HCT116 (cell line): Measurements from ENCODE around the gene TOX3. TPM values are rescaled to one million over a fixed set of nuclear protein-coding genes. Genes with fewer than 3 reads are reported as not detected.

Experiments
- ATAC-seq: fragments of 200-7000 bp; cut with Tn5 transposase; 2 replicates; pipeline ENCODE4 v1.9.1; 2020; ENCODE audit warnings: mild to moderate bottlenecking, moderate library complexity
- BruUV-seq: library from RNA; stranded (reverse); fragments of 400-500 nt; replicated peaks from 2 replicates; lab custom pipeline; 2021; lab: Mats Ljungman, UMichigan
- CTCF ChIA-PET: fragments of 300-600 bp; sonication (Branson Sonifier 250); formaldehyde crosslinking; loops from one replicate; lab custom pipeline; 2021; ENCODE audit warnings: antibody characterized with exemption; lab: Charles Lee
- POLR2A ChIA-PET: fragments of 300-600, 350-600 bp; sonication (Branson Sonifier 250); formaldehyde crosslinking; loops from one replicate; lab custom pipeline; 2021; ENCODE audit warnings: antibody characterized with exemption; lab: Charles Lee
- RAD21 ChIA-PET, 2 experiments: fragments of 300-600 bp; sonication (Branson Sonifier 250); formaldehyde crosslinking; loops; one replicate each; lab custom pipeline; 2023; ENCODE audit warnings: low total read pairs in 2 of 2; ENCODE audit not compliant: uncharacterized antibody in 2 of 2, unreplicated experiment in 2 of 2, low non-redundant PET in 1 of 2; lab: Charles Lee
- DNase-seq: peaks from one replicate; pipeline ENCODE4 v3.0.0-alpha.2; 2010; ENCODE audit warnings: low read depth, low spot score
- H2AFZ ChIP-seq: fragments of 200-600 bp; shearing (Covaris generic), sonication (generic); 2 replicates; pipeline ENCODE4 v1.6.1; 2017; ENCODE audit warnings: low read depth, mixed run types, mixed read lengths, antibody characterized with exemption, low read length; ENCODE audit not compliant: poor library complexity, severe bottlenecking
- H3K27ac ChIP-seq: 2 replicates; pipeline ENCODE4 v1.5.1; 2012; ENCODE audit warnings: low read depth, low read length
- H3K27me3 ChIP-seq: fragments of 200-600 bp; sonication (generic); 2 replicates; pipeline ENCODE4 v1.6.1; 2016; ENCODE audit warnings: mixed run types, low read length, mixed read lengths; ENCODE audit not compliant: insufficient read depth
- H3K36me3 ChIP-seq, 2 experiments: fragments of 200-500 bp in 1 of 2; fragments of 200-600 bp in 1 of 2; sonication (Bioruptor generic) in 1 of 2; sonication (generic) in 1 of 2; 2 replicates each; pipeline versions ENCODE4 v1.5.1 to v1.6.1; 2014 to 2016; ENCODE audit warnings: low read length in 2 of 2, inconsistent platforms in 1 of 2, mixed read lengths in 1 of 2, mixed run types in 1 of 2; ENCODE audit not compliant: insufficient read depth in 2 of 2, control insufficient read depth in 1 of 2
- H3K4me1 ChIP-seq, 2 experiments: fragments of 200-600 bp in 1 of 2; sonication (generic) in 1 of 2; 2 replicates each; pipeline versions ENCODE4 v1.5.1 to v1.6.1; 2012 to 2017; ENCODE audit warnings: low read length in 2 of 2, inconsistent platforms in 1 of 2, mild to moderate bottlenecking in 1 of 2, mixed read lengths in 1 of 2, mixed run types in 1 of 2, moderate library complexity in 1 of 2; ENCODE audit not compliant: insufficient read depth in 2 of 2, control insufficient read depth in 1 of 2
- H3K4me2 ChIP-seq: fragments of 200-600 bp; sonication (generic); 2 replicates; pipeline ENCODE4 v1.6.1; 2017; ENCODE audit warnings: mixed run types, low read length, mixed read lengths
- H3K4me3 ChIP-seq, 2 experiments: fragments of 200-600 bp in 1 of 2; sonication (generic) in 1 of 2; replicated peaks in 1 of 2; 2 replicates each; pipeline ENCODE4 v1.5.1; 2011 to 2016; ENCODE audit warnings: low read length in 2 of 2, control low read depth in 1 of 2, low read depth in 1 of 2, mild to moderate bottlenecking in 1 of 2, mixed read lengths in 1 of 2, mixed run types in 1 of 2
- H3K79me2 ChIP-seq: fragments of 200-600 bp; sonication (generic); 2 replicates; pipeline ENCODE4 v1.6.1; 2017; ENCODE audit warnings: mild to moderate bottlenecking, mixed run types, low read length, moderate library complexity, mixed read lengths; ENCODE audit not compliant: insufficient read depth
- H3K9ac ChIP-seq: fragments of 200-600 bp; sonication (generic); 2 replicates; pipeline ENCODE4 v1.6.1; 2016; ENCODE audit warnings: low read length, mixed read lengths
- H3K9me2 ChIP-seq: fragments of 200-600 bp; sonication (generic), shearing (Covaris generic); 2 replicates; pipeline ENCODE4 v1.6.1; 2017; ENCODE audit warnings: mixed run types, mild to moderate bottlenecking, moderate library complexity; ENCODE audit not compliant: insufficient read depth
- H3K9me3 ChIP-seq, 2 experiments: fragments of 200-500 bp in 1 of 2; fragments of 200-600 bp in 1 of 2; sonication (Bioruptor generic) in 1 of 2; sonication (generic) in 1 of 2; 2 replicates each; pipeline ENCODE4 v1.6.1; 2014 to 2017; ENCODE audit warnings: low read length in 2 of 2, mixed read lengths in 2 of 2, inconsistent platforms in 1 of 2, low read depth in 1 of 2, mild to moderate bottlenecking in 1 of 2, mixed run types in 1 of 2, moderate library complexity in 1 of 2; ENCODE audit not compliant: control insufficient read depth in 1 of 2, insufficient read depth in 1 of 2
- H4K20me1 ChIP-seq: fragments of 200-600 bp; sonication (generic), shearing (Covaris generic); 2 replicates; pipeline ENCODE4 v1.6.1; 2017; ENCODE audit warnings: mixed run types, mild to moderate bottlenecking, moderate library complexity; ENCODE audit not compliant: insufficient read depth
- ATF3 ChIP-seq: IDR thresholded peaks from 2 replicates; pipeline ENCODE4 v1.6.1; 2012
- CBX3 ChIP-seq: IDR thresholded peaks from 2 replicates; pipeline ENCODE4 v1.6.1; 2012; ENCODE audit warnings: low read depth
- CEBPB ChIP-seq: IDR thresholded peaks from 2 replicates; pipeline ENCODE4 v1.6.1; 2012; ENCODE audit warnings: low read depth
- CTCF ChIP-seq, 3 experiments: fragments of 200-600 bp in 1 of 3; sonication (generic) in 1 of 3; IDR thresholded peaks in 2 of 3; conservative IDR thresholded peaks in 1 of 3; 2 replicates each; pipeline ENCODE4 v1.5.1; 2012 to 2017; ENCODE audit warnings: low read depth in 2 of 3, low read length in 2 of 3, antibody characterized with exemption in 1 of 3, borderline replicate concordance in 1 of 3, control low read depth in 1 of 3, mild to moderate bottlenecking in 1 of 3, mixed read lengths in 1 of 3, mixed run types in 1 of 3, moderate library complexity in 1 of 3; ENCODE audit not compliant: insufficient read depth in 1 of 3
- EGR1 ChIP-seq: IDR thresholded peaks from 2 replicates; pipeline ENCODE4 v1.6.1; 2012; ENCODE audit warnings: low read depth
- ELF1 ChIP-seq: IDR thresholded peaks from 2 replicates; pipeline ENCODE4 v1.6.1; 2012; ENCODE audit warnings: low read depth, borderline replicate concordance
- EZH2 ChIP-seq: fragments of 200-600 bp; sonication (generic); IDR thresholded peaks from 2 replicates; pipeline ENCODE4 v1.6.1; 2017; ENCODE audit warnings: antibody characterized with exemption, mixed run types
- FOSL1 ChIP-seq: IDR thresholded peaks from 2 replicates; pipeline ENCODE4 v1.6.1; 2012; ENCODE audit warnings: low read depth
- JUND ChIP-seq: IDR thresholded peaks from 2 replicates; pipeline ENCODE4 v1.6.1; 2012
- POLR2AphosphoS5 ChIP-seq: IDR thresholded peaks from 2 replicates; pipeline ENCODE4 v1.6.1; 2011; ENCODE audit warnings: mild to moderate bottlenecking, low read depth, low read length, moderate library complexity
- RAD21 ChIP-seq: IDR thresholded peaks from 2 replicates; pipeline ENCODE4 v1.6.1; 2012; ENCODE audit warnings: low read depth, mild to moderate bottlenecking
- SIN3A ChIP-seq: IDR thresholded peaks from 2 replicates; pipeline ENCODE4 v1.6.1; 2012; ENCODE audit warnings: low read depth
- SP1 ChIP-seq: IDR thresholded peaks from 2 replicates; pipeline ENCODE4 v1.6.1; 2012; ENCODE audit warnings: low read depth
- SRF ChIP-seq: IDR thresholded peaks from 2 replicates; pipeline ENCODE4 v1.6.1; 2012; ENCODE audit warnings: low read depth
- TCF7L2 ChIP-seq: IDR thresholded peaks from 2 replicates; pipeline ENCODE4 v1.7.0; 2011; ENCODE audit warnings: borderline replicate concordance, inconsistent platforms; ENCODE audit not compliant: insufficient read depth, insufficient read length; ENCODE audit errors: extremely low read depth
- YY1 ChIP-seq: IDR thresholded peaks from 2 replicates; pipeline ENCODE4 v1.6.1; 2011; ENCODE audit warnings: low read length, low read depth, moderate library complexity, mild to moderate bottlenecking; ENCODE audit not compliant: insufficient replicate concordance; ENCODE audit errors: extremely low read depth
- ZBTB33 ChIP-seq: IDR thresholded peaks from 2 replicates; pipeline ENCODE4 v1.6.1; 2011; ENCODE audit warnings: mild to moderate bottlenecking, low read length, moderate library complexity; ENCODE audit not compliant: insufficient replicate concordance; ENCODE audit errors: extremely low read depth
- ZNF274 ChIP-seq: fragments of 200-500 bp; sonication (Bioruptor generic); IDR thresholded peaks from 2 replicates; pipeline ENCODE4 v1.6.1; 2014; ENCODE audit warnings: mild to moderate bottlenecking, low read depth, low read length, inconsistent platforms
- intact Hi-C: fragments of 100-400 bp; cut with micrococcal nuclease; formaldehyde crosslinking; loops from 2 replicates; pipeline ENCODE4 v1.10.0; 2022
- total RNA-seq: library from RNA; stranded (reverse); gene quantifications from one replicate; pipeline ENCODE4 v1.2.1, GENCODE V29; 2021; ENCODE audit not compliant: unreplicated experiment

Gene TOX3
- total RNA-seq, 1 experiment from 2014 or later: not detected

- Histone ChIP-seq H3K27me3 (no peaks in the 10 kb centered on the region), H4K20me1 (no peaks in the 10 kb centered on the region), H3K4me1 (no peaks in the 10 kb centered on the region), H3K9ac (no peak overlapping the region), H2AFZ (no peak overlapping the region), H3K9me2 (no peaks in the 10 kb centered on the region), H3K79me2 (no peaks in the 10 kb centered on the region)
- no TSS peak for BruUV-seq
- no peak for ATAC-seq
- ChIA-PET POLR2A (no interaction called here), CTCF (no interaction called here)
- intact Hi-C loops: no loop called here
- no peak for TF ChIP-seq ZBTB33
- no peak for TF ChIP-seq RAD21
- TF ChIP-seq CBX3: no peak
- no peak for TF ChIP-seq SIN3A
- no peak for TF ChIP-seq CTCF (IDR thresholded peaks at IDR 0.05 in 2 of 3, conservative IDR thresholded peaks at IDR 0.05 in 1 of 3; ENCODE audit: borderline replicate concordance in 1 of 3, insufficient read depth in 1 of 3, low read depth in 2 of 3, low read length in 2 of 3)
- no peak for TF ChIP-seq ATF3
- TF ChIP-seq ZNF274: no peak
- TF ChIP-seq FOSL1: no peak
- TF ChIP-seq SP1: no peak
- TF ChIP-seq SRF: no peak
- no peak for TF ChIP-seq TCF7L2
- TF ChIP-seq CEBPB: no peak
- no peak for TF ChIP-seq JUND
- no peak for TF ChIP-seq YY1
- no peak for TF ChIP-seq ELF1
- no peak for TF ChIP-seq EGR1
- TF ChIP-seq POLR2AphosphoS5: no peak
- no peak for TF ChIP-seq EZH2
- TF ChIP-seq, all 23 proteins: peak for 0
- peaks cover 6 to 32% of the 10 kb centered on the region in 2 experiments; a peak in 3 of 4 replicates for H3K9me3 ChIP-seq
- RAD21 ChIA-PET: no interaction called here
- H3K4me2 ChIP-seq: no peak overlapping the region
- no peaks in the 10 kb centered on the region for H3K36me3 ChIP-seq
- H3K27ac ChIP-seq: no peak overlapping the region
- no peak for DNase-seq
- no peak overlapping the region for H3K4me3 ChIP-seq
These were observed 138.6 kb downstream of the TOX3 start for GRCh38 chr16:52408191-52408845.
